Endothelial cell of umbilical vein (primary cell): Measurements from ENCODE around the gene CARMIL1.

Experiments used
- EZH2 ChIP-seq: IDR thresholded peaks from 2 replicates; pipeline ENCODE4 v1.6.1; 2012; ENCODE audit warnings: borderline replicate concordance, low read depth, mild to moderate bottlenecking, moderate library complexity, low read length, inconsistent platforms; ENCODE audit not compliant: severe bottlenecking
- FOS ChIP-seq: IDR thresholded peaks from 2 replicates; pipeline ENCODE4 v1.6.1; 2011; ENCODE audit warnings: mild to moderate bottlenecking, low read length, moderate library complexity, borderline replicate concordance; ENCODE audit not compliant: insufficient read depth
- JUN ChIP-seq: IDR thresholded peaks from 2 replicates; pipeline ENCODE4 v1.6.1; 2011; ENCODE audit warnings: borderline replicate concordance, low read depth; ENCODE audit not compliant: insufficient read length, insufficient read depth
- MYC ChIP-seq: IDR thresholded peaks from one replicate; pipeline ENCODE4 v1.6.1; 2011; ENCODE audit warnings: mild to moderate bottlenecking, low read depth, low read length
- POLR2A ChIP-seq: IDR thresholded peaks from 2 replicates; pipeline ENCODE4 v1.6.1; 2012; ENCODE audit warnings: low read depth, mild to moderate bottlenecking, control low read depth, low read length
- POLR2AphosphoS5 ChIP-seq: IDR thresholded peaks from 2 replicates; pipeline ENCODE4 v1.6.1; 2012; ENCODE audit warnings: low read depth, mild to moderate bottlenecking, control low read depth, low read length, moderate library complexity; ENCODE audit not compliant: insufficient read depth
- TF ChIP-seq, protein P1 (sequence below), 2 donors: IDR thresholded peaks; 1 replicate in 1 of 2; 2 replicates in 1 of 2; pipeline ENCODE4 v1.5.1; 2011; ENCODE audit warnings: low read length in 2 of 2, mild to moderate bottlenecking in 2 of 2, moderate library complexity in 2 of 2, control low read depth in 1 of 2, inconsistent platforms in 1 of 2, low read depth in 1 of 2; ENCODE audit not compliant: insufficient read depth in 1 of 2; ENCODE audit errors: extremely low read depth in 1 of 2
- TF ChIP-seq, protein P2 (sequence below): IDR thresholded peaks from 2 replicates; pipeline ENCODE4 v1.6.1; 2011; ENCODE audit not compliant: insufficient read depth, insufficient read length

DNA sequence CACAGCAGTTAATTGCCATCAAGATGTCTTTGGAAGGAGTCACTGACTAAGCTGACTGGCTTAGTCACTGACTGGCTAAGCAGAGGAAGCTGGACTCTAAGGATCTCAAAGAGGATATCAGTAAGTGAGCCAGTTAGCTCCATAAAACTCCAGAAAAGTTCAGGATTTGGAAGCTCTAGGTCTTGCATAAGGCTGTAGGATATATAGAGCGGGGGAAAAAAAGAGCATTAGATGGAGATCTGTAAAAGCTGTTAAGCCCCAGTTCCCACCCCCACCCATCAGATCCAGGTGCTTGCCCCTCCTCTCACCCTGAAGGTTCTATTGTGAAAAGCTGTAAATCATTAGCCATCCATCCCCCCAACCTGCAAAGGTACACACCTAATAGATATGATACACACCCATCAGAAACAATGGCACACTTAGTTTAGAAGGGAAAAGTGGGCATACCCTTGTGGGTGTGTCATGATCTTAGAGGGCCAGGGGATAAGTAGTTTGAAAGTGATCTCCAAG lies 32.2 kb downstream of the CARMIL1 start:
- TF ChIP-seq, protein P1, sequence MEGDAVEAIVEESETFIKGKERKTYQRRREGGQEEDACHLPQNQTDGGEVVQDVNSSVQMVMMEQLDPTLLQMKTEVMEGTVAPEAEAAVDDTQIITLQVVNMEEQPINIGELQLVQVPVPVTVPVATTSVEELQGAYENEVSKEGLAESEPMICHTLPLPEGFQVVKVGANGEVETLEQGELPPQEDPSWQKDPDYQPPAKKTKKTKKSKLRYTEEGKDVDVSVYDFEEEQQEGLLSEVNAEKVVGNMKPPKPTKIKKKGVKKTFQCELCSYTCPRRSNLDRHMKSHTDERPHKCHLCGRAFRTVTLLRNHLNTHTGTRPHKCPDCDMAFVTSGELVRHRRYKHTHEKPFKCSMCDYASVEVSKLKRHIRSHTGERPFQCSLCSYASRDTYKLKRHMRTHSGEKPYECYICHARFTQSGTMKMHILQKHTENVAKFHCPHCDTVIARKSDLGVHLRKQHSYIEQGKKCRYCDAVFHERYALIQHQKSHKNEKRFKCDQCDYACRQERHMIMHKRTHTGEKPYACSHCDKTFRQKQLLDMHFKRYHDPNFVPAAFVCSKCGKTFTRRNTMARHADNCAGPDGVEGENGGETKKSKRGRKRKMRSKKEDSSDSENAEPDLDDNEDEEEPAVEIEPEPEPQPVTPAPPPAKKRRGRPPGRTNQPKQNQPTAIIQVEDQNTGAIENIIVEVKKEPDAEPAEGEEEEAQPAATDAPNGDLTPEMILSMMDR (IDR thresholded peaks at IDR 0.05; ENCODE audit: extremely low read depth in 1 of 2, insufficient read depth in 1 of 2, low read depth in 1 of 2, low read length in 2 of 2): no peak
- no peak for TF ChIP-seq EZH2
- no peak for TF ChIP-seq POLR2AphosphoS5
- TF ChIP-seq POLR2A: no peak
- TF ChIP-seq, protein P2, sequence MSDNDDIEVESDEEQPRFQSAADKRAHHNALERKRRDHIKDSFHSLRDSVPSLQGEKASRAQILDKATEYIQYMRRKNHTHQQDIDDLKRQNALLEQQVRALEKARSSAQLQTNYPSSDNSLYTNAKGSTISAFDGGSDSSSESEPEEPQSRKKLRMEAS: no peak
- no peak for TF ChIP-seq JUN
- TF ChIP-seq FOS: peak; percentile 8
- no peak for TF ChIP-seq MYC
